GM12878 (cell line): Measurements from ENCODE around the gene LMO3.

Experiments
- ATF2 ChIP-seq: IDR thresholded peaks from 2 replicates; pipeline ENCODE4 v1.6.1; 2012; ENCODE audit warnings: low read length, inconsistent platforms
- CREB1 ChIP-seq: IDR thresholded peaks from 2 replicates; pipeline ENCODE4 v1.6.1; 2012; ENCODE audit warnings: low read depth, mild to moderate bottlenecking, inconsistent platforms
- CTCF ChIP-seq, 3 experiments: IDR thresholded peaks in 2 of 3; conservative IDR thresholded peaks in 1 of 3; 2 replicates each; pipeline ENCODE4 v1.5.1; 2011; ENCODE audit warnings: low read depth in 3 of 3, low read length in 3 of 3, mild to moderate bottlenecking in 3 of 3, control low read depth in 2 of 3, moderate library complexity in 2 of 3, inconsistent platforms in 1 of 3, mixed read lengths in 1 of 3; ENCODE audit not compliant: control insufficient read depth in 2 of 3, insufficient read depth in 1 of 3; ENCODE audit errors: extremely low read depth in 1 of 3
- DPF2 ChIP-seq: fragments of 450-650 bp; IDR thresholded peaks from 2 replicates; pipeline ENCODE4 v1.6.1; 2017; ENCODE audit warnings: mild to moderate bottlenecking
- EP300 ChIP-seq, 2 experiments: fragments of 150-350 bp in 1 of 2; IDR thresholded peaks; 2 replicates each; pipeline ENCODE4 v1.6.1; 2011 to 2012; ENCODE audit warnings: low read depth in 2 of 2, low read length in 2 of 2, borderline replicate concordance in 1 of 2, improper control_type of control experiment in 1 of 2, inconsistent platforms in 1 of 2; ENCODE audit not compliant: control insufficient read depth in 1 of 2
- EZH2 ChIP-seq: IDR thresholded peaks from 2 replicates; pipeline ENCODE4 v1.6.1; 2012; ENCODE audit warnings: low read depth, mild to moderate bottlenecking, control low read depth, inconsistent platforms, low read length, borderline replicate concordance; ENCODE audit not compliant: control insufficient read depth
- NFIC ChIP-seq: IDR thresholded peaks from 2 replicates; pipeline ENCODE4 v1.6.1; 2012; ENCODE audit warnings: low read depth, mild to moderate bottlenecking, inconsistent platforms, low read length, moderate library complexity
- POLR2AphosphoS5 ChIP-seq: IDR thresholded peaks from 2 replicates; pipeline ENCODE4 v1.6.1; 2011; ENCODE audit warnings: mild to moderate bottlenecking, low read length, inconsistent platforms
- RAD21 ChIP-seq: IDR thresholded peaks from 2 replicates; pipeline ENCODE4 v1.6.1; 2011; ENCODE audit warnings: mild to moderate bottlenecking, low read depth, low read length, moderate library complexity; ENCODE audit not compliant: insufficient read depth
- RBBP5 ChIP-seq: fragments of 200-600 bp; sonication (generic); conservative IDR thresholded peaks from 2 replicates; pipeline ENCODE4 v1.6.1; 2016
- SMC3 ChIP-seq: IDR thresholded peaks from 2 replicates; pipeline ENCODE4 v1.6.1; 2011; ENCODE audit warnings: low read length, improper control_type of control experiment, borderline replicate concordance
- SUZ12 ChIP-seq: fragments of 200-600 bp; sonication (generic); IDR thresholded peaks from one replicate; pipeline ENCODE4 v1.6.1; 2018; ENCODE audit warnings: antibody characterized with exemption, mild to moderate bottlenecking; ENCODE audit not compliant: unreplicated experiment
- TAF1 ChIP-seq: IDR thresholded peaks from 2 replicates; pipeline ENCODE4 v1.6.1; 2011; ENCODE audit warnings: mild to moderate bottlenecking, low read depth, low read length, borderline replicate concordance

GRCh38 chr12:16552301-16552700 lies 53.7 kb downstream of the LMO3 start:
- TF ChIP-seq ATF2 (no peak), EP300 (IDR thresholded peaks at IDR 0.05; ENCODE audit: borderline replicate concordance in 1 of 2, control insufficient read depth in 1 of 2, low read depth in 2 of 2, low read length in 2 of 2) (no peak), NFIC (no peak), SUZ12 (no peak), CTCF (IDR thresholded peaks at IDR 0.05 in 2 of 3, conservative IDR thresholded peaks at IDR 0.05 in 1 of 3; ENCODE audit: control insufficient read depth in 2 of 3, extremely low read depth in 1 of 3, insufficient read depth in 1 of 3, low read depth in 3 of 3, low read length in 3 of 3) (no peak), SMC3 (no peak), POLR2AphosphoS5 (no peak), EZH2 (no peak), RBBP5 (no peak), DPF2 (no peak), RAD21 (no peak), TAF1 (no peak), CREB1 (no peak)
